Endothelial cell of umbilical vein (primary cell): ENCODE measurements around the gene SPATA32.

Experiments used
- EZH2 ChIP-seq: IDR thresholded peaks from 2 replicates; pipeline ENCODE4 v1.6.1; 2012; ENCODE audit warnings: borderline replicate concordance, low read depth, mild to moderate bottlenecking, moderate library complexity, low read length, inconsistent platforms; ENCODE audit not compliant: severe bottlenecking
- POLR2A ChIP-seq: IDR thresholded peaks from 2 replicates; pipeline ENCODE4 v1.6.1; 2012; ENCODE audit warnings: low read depth, mild to moderate bottlenecking, control low read depth, low read length
- POLR2AphosphoS5 ChIP-seq: IDR thresholded peaks from 2 replicates; pipeline ENCODE4 v1.6.1; 2012; ENCODE audit warnings: low read depth, mild to moderate bottlenecking, control low read depth, low read length, moderate library complexity; ENCODE audit not compliant: insufficient read depth
- TF ChIP-seq, protein P1 (sequence below), 2 donors: IDR thresholded peaks; 1 replicate in 1 of 2; 2 replicates in 1 of 2; pipeline ENCODE4 v1.5.1; 2011; ENCODE audit warnings: low read length in 2 of 2, mild to moderate bottlenecking in 2 of 2, moderate library complexity in 2 of 2, control low read depth in 1 of 2, inconsistent platforms in 1 of 2, low read depth in 1 of 2; ENCODE audit not compliant: insufficient read depth in 1 of 2; ENCODE audit errors: extremely low read depth in 1 of 2

DNA sequence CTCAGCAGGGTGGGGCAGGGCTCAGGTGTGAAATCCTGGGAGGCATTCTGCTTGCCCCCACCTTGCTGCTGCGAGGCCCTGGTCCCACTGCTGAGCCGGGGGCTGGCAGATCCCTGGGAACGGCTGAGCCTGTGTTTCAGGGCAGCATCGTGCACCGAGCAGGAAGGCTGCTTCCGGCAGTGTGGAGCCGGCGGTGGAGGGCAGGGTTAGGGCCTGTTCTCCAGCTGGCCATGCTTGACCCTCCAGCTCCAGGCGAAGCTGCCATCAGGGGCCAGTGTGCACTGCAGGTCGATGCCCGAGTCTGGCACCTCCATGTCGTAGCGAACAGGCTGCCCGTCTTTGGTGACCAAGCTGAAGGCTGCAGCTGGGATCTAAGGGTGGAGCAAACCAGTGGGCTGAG is 2.5 kb upstream of the SPATA32 start:
- TF ChIP-seq, protein P1, sequence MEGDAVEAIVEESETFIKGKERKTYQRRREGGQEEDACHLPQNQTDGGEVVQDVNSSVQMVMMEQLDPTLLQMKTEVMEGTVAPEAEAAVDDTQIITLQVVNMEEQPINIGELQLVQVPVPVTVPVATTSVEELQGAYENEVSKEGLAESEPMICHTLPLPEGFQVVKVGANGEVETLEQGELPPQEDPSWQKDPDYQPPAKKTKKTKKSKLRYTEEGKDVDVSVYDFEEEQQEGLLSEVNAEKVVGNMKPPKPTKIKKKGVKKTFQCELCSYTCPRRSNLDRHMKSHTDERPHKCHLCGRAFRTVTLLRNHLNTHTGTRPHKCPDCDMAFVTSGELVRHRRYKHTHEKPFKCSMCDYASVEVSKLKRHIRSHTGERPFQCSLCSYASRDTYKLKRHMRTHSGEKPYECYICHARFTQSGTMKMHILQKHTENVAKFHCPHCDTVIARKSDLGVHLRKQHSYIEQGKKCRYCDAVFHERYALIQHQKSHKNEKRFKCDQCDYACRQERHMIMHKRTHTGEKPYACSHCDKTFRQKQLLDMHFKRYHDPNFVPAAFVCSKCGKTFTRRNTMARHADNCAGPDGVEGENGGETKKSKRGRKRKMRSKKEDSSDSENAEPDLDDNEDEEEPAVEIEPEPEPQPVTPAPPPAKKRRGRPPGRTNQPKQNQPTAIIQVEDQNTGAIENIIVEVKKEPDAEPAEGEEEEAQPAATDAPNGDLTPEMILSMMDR (IDR thresholded peaks at IDR 0.05; ENCODE audit: extremely low read depth in 1 of 2, insufficient read depth in 1 of 2, low read depth in 1 of 2, low read length in 2 of 2) = no peak
- TF ChIP-seq EZH2 (no peak), POLR2A (no peak), POLR2AphosphoS5 (no peak)
